GM19238 (cell line): ENCODE results near the gene SYT8.

Experiments used
- DNase-seq: peaks from one replicate; pipeline ENCODE4 v3.0.0; 2011; ENCODE audit warnings: low spot score; ENCODE audit not compliant: insufficient read length

The SYT8 gene

DNA sequence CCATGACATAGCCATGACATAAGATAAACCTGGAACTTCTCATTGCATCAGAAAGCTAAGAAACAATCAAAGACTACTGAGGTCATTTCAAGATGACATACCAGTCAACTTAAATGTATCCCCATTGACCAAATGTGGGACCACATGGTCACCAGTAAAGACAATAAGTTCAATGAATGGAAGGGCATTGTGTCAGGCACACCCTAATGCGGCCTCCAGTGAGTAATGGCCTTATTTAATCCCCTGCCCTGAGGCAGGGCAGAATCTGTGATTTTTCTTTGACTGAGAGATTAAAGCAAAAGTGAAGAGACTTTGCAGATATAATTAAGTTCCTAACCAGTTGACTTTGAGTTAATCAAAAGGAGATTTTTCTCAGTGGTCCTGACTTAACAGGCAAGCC lies 17.3 kb upstream of the SYT8 start:
- no peak for DNase-seq

DNA sequence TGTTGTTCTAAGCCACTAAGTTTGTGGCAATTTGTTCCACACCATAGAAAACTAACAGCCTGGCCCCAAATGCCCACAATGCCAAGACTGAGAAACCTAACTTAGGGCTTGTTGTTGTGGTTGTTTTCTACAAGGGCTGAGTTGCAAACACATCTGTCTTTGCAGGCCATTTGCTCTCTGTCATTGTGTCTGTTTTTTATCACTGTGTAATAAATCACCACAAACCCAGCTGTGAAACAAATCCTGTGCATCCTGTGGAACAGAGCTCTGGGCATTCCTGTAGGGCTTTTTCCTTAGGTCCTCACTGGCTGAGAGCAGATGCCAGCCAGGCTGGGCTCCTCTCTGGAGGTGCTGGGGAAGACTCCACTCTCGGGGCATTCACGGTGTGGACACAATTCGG lies 15.7 kb upstream of the SYT8 start:
- DNase-seq: no peak

- no peak for DNase-seq
Observed at GRCh38 chr11:1820463-1821325, 14.1 kb upstream of the SYT8 start.

GRCh38 chr11:1821562-1821961 lies 13.2 kb upstream of the SYT8 start:
- DNase-seq: no peak

DNA sequence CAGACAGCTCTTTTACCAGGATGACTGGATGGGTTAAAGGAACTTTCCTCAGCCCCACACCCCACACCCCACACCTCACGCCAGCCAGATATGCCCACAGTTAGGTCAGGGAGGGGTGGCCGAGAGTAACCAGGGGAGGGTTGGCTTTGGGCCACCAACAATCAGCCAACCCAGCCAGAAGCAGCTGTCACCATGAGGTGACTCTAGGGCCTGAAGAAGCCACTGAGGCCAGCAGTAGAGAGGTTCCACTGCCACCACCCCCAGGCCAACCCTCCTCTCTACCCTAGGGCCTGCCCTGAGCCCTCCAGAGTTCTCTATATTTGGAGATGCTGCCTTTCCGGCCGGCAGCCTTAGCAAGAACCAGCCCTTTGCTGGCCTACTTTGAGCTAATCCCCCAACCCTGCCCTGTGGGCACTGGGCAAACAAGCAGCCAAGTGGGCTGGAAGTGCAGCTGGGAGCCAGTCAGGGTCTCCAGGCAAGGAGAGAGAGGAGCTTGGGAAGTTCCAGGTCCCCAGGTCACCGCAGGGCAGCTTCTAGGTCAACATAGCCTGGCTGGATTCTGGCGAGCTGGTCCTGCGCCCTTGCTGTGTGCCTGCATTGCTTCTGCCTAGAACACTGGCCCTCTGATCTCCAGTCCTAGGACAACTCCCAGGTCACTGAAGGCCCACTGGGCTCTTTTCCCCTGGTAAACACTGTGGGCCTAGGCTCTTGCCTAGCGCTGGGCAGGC lies 12.0 kb upstream of the SYT8 start:
- DNase-seq: no peak

DNA sequence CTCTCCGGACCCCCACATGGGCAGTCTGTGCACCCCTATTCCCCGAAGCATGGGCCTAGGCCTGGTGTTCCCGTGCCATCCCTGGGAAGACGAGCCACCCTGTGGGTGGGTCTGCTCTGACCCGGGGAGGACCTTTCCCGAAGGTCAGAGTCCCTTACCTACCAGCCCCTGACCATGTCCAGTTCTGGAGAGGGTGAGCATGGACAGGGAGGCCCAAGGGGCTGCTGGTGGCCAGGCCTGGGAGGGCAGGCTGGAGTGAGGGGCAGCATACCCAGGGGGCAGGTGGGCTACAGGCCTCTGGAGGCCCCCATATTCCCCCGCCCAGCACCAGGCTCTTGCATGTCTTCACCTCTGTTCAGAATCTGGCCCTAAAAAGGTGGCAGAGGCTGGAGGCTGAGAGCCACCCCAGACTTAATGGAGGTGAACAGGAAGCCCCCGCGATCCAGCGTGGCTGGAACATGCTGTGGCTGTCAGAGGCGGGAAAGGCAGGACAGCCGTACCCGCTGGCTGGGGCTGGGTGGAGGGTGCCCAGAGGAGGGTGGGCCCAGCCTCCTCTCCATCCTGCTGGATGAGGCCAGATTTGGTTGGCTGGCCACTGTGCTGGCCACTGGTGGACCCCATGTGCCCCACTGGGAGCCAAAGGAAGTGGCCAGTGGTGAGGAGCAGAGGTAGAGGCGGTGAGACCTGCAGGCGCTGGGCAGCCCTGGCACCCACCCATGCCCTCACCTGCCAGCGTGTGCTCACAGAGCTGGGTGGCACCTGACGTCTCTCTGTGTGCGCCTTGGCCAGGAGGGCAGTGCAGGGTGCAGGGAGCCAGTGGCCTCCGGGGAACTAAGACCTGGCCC lies 11.2 kb upstream of the SYT8 start:
- DNase-seq: no peak

DNA sequence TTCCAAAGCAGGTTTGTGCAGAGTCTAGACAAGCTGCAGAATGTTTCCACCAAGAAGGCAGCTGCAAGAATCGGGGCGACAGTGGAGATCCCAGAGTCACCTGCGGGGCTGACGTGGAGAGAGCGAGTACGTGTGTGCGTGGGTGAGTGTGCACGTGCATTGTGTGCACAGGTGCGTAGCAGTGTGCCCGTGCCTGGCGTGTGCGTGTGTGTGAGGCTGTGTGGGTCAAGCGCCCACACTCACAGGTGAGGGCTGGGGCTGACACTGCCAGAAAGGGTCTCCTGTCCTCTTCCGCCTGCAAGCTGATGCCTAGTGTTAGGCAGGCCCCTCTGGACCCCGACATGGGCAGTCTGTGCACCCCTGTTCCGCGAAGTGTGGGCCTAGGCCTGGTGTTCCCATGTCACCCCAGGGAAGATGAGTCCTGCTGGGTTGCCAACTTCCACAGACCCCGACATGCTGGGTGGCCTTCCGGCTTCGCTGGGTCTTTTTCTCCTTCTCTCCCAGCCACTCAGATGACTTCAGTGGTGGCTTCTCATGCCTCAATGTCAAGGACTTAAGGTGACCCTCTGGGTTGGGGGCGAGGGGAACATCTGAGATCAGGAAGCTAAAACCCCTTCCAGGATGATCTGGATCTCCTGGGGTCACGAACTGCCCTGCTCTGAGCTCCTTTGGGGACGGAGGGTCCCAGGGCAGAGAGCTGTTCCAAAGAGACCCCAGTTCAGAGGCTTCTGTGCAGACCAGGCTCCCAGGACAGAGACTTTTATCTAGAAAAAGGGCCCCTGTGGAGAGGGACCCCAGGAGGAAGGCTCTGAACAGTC lies 10.4 kb upstream of the SYT8 start:
- DNase-seq: no peak

- DNase-seq: peak; percentile 45
Observed at GRCh38 chr11:1825039-1825740, 9.6 kb upstream of the SYT8 start.

DNA sequence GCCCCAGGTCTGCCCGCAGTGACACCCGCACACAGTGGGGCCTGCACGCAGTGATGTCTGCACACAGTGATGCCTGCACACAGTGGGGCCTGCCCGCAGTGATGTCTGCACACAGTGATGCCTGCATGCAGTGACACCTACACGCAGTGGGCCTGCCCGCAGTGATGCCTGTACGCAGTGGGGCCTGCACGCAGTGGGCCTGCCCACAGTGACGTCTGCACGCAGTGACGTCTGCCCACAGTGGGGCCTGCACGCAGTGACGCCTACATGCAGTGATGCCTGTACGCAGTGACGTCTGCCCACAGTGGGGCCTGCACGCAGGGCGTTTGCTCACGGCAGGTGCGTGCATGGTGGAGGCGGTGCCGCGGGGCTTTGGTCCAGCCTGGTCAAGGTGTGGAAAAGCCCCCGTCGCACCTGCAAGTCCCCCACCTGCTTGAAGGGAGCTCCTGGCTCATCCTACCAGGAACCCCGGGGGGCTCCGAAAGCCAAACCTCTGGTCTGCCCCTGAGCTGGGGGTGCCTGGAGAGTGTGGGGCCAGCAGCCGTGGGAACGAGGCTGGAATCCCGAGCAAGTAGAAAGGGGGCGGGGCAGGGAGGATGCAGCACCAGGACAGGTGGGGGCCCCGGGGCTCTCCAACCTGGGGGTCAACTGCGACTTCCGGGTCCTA lies 8.9 kb upstream of the SYT8 start:
- DNase-seq: no peak

- DNase-seq: no peak
Observed at GRCh38 chr11:1826552-1827094, 8.2 kb upstream of the SYT8 start.

DNA sequence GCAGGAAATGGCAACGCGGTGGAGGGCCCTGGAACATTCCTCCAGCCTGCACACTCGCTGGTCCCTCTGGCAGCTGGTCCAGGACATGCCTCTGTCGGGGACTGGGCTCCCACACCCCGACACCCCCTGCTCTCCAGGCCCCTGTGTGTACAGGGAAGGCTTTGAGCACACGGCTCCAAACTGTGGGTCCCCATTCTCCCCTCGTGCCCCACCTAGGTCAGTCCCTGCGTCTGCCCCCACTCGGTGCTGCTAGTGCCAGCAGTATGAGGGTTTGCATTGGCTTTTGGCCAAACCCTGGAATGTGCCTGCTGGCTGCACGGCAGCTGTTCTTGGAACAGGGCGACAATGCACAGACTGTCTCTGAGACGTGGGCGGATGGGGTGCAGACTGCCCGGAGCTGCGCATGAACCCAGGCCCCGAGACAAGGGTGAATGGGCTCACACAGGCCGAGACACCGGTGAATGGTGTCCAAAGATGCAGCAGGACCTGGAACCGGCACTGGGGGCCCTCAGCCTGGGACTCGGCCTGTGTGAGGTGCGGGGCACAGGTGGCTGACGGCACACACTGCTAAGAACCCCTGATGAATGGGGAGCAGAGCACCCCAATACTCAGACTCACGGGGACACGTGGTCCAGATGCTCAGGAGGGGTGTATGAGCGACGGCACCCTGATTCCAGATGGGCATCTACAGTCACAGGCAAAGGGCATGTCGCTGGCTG lies 7.5 kb upstream of the SYT8 start:
- no peak for DNase-seq

DNA sequence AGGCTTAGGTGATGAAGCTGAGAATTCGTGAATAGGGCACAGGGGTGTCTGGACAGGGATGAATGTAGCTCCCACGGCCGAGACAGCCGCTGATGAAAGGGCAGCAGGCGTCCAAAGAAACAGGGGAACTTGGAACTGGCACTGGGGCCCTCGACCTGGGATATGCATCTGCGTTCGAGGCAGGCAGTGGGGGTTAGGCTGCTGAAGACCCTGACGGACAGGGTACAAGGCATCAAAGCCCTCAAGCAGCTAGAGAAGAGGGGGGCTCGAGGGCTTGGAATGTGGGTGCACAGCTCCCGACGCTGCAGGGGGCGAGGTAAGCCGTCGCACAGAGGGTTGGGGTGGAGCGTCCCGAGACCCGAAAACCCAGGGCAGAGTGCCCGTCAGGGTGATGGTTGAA lies 6.9 kb upstream of the SYT8 start:
- no peak for DNase-seq

DNA sequence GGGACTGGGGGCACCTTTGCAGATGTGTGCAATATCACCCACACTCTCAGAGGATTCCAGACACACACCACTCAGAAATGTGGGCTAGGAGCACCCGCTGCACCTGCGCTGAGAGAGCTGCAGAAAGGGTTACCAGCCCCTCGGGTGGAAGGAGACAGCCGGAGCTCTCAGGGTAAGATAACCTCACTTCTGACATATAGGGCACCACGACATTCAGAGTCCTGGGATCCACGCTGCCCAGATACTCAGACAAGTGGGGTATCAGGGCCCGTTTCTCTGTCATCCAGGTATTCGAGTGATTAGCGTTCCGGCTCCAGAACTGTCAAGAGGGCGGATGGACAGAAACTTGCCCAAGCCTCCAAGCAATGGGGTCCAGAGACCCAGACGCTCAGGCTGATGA lies 6.2 kb upstream of the SYT8 start:
- DNase-seq: no peak

DNA sequence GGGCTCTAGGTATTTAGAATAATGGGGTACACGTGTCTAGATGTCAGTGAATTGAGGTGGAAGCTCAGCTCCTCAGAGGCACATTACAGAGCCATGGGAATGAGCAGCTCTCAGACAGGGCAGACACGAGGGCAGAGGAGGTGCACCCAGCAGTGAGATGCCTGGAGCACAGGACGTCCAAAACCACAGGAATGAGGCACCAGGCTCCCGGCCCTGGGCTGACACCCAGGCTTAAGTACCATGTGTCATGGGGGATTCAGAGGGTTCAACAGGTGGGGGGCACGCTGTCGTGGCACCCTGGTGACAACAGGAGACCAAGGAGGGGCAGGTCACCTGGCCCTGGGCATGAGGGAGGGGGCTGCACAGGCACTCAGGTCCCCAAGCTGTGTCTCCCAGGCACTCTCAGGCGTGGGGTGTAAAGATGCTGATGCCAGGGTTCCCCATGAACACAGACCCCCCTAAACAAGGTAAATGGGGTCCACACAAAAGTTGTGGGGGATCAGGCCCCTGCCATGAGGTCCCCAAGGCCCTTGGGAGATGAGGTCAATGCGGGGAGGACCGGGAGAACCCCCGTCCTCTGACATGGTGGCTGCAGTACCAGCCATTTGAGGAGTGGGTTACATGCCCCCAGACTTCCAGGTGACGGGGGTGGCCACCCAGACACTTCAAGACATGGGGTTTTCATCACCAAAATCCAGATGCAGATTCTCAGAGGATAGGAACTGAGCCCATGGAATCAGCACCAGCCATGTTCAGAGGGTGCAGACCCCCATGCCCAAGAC lies 5.6 kb upstream of the SYT8 start:
- no peak for DNase-seq

DNA sequence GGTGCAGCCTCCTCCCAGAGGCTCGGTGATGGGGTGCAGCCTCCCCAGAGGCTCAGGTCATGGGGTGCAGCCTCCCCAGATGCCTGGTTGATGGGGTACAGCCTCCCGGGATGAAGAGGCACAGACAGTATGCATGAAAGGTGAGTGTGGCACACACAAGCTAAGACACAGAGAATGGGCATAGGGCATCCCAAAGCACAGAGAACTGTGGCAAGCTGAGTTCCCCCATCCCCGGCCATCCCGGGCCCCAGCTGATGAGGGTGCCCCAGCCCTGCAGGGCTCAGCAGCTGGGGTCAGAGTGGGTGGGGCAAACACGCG lies 4.8 kb upstream of the SYT8 start:
- no peak for DNase-seq

DNA sequence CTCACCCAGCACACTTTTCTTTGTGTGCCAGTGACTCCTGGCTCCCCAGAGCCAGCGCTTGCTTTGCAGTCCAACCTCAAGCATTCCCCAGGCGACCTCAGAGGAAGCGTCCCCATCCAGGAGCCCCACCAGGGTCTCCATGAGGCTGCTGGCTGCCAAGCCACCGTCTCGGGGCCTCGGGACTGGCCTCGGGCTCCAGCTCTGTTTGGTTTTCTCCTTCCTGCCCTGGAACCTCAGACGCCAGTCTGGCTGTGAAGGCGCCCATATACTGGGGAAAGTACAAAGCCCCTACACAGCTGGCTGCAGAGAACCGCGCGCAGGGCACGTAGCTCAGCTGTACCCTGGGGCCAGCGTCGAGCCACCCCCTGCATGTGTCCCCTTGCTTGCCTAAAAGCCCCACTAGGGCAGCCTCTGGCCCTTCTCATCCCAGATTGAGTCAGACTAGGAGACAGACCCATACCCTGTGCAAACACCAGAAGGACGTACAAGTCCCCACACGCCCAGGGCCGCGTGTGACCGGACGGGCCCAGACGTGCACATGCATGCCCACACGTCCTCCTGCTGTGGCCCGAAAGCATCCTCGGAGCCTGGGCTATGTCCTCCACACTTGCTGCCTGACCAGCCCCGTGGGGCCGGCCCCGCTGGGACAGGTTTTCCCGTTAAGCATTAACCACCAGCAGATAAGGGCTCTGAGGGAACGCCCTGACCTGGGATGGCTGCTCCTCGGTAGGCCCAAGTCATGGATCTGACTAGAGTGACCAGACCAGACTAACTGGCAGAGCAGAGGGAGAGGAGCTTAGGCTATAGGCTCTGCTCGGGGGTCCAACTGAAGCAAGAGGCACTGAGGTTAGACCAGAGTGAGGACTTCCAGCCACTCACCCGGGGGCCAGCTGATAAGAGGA lies 4.2 kb upstream of the SYT8 start:
- no peak for DNase-seq
